IPS-18a (cell line): ENCODE results near the gene SPATS2L.

Experiments used
- H3K27ac ChIP-seq: one replicate; pipeline ENCODE4 v1.5.1; 2013; ENCODE audit warnings: low read length
- H3K27me3 ChIP-seq: one replicate; pipeline ENCODE4 v1.6.1; 2013; ENCODE audit warnings: mild to moderate bottlenecking, low read length; ENCODE audit not compliant: control insufficient read depth, insufficient read depth
- H3K36me3 ChIP-seq: one replicate; pipeline ENCODE4 v1.6.1; 2013; ENCODE audit warnings: low read depth, low read length; ENCODE audit not compliant: control insufficient read depth
- H3K4me1 ChIP-seq: one replicate; pipeline ENCODE4 v1.6.1; 2013; ENCODE audit warnings: low read depth, low read length; ENCODE audit not compliant: control insufficient read depth
- H3K4me3 ChIP-seq: one replicate; pipeline ENCODE4 v1.5.1; 2013; ENCODE audit warnings: low read length
- H3K9ac ChIP-seq: one replicate; pipeline ENCODE4 v1.6.1; 2013; ENCODE audit warnings: mild to moderate bottlenecking, low read length, moderate library complexity
- H3K9me3 ChIP-seq: one replicate; pipeline ENCODE4 v1.6.1; 2013; ENCODE audit warnings: low read depth, low read length; ENCODE audit not compliant: control insufficient read depth

The SPATS2L gene

GRCh38 chr2:200300065-200300464 lies 6.4 kb upstream of the SPATS2L start:
- Histone ChIP-seq H3K27me3 (no peaks in the 10 kb centered on the region), H3K27ac (no peak overlapping the region), H3K9ac (no peak overlapping the region), H3K4me3 (no peak overlapping the region), H3K36me3 (no peaks in the 10 kb centered on the region), H3K4me1 (no peaks in the 10 kb centered on the region), H3K9me3 (no peaks in the 10 kb centered on the region)

DNA sequence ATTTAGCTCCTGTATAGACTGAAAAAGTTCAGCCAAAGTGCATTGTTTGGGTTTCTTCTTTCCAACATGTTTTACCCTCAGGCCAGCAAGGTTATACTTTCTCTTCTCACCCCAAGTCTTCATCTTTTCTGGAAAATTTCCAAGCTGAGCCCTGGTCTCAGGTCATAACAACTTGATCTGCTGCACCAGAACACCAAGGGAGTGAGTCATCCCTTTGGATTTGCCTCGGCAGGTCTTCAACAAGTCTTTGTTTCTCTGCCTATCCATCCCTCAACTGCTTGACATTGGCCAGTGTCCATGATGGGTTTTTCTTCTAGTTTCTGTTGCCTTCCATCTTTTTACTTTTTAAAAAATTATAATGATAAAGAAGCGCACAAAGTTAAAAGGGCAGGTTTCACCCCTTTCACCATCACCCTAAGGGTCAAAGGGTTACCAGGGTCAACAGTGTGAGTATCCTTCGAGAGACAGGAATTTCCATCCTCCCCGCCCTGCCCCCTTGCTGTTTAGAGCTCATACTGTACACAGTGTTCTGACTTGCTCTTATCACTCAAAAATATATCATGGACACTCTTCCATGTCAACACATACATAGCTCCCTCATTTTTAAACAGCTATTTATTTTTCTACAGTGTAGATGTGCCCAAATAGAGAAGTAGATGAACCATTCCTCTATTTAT lies 5.7 kb upstream of the SPATS2L start:
- no peaks in the 10 kb centered on the region for H3K4me1 ChIP-seq
- no peak overlapping the region for H3K9ac ChIP-seq
- no peak overlapping the region for H3K4me3 ChIP-seq
- H3K27ac ChIP-seq = no peak overlapping the region
- no peaks in the 10 kb centered on the region for H3K9me3 ChIP-seq
- H3K36me3 ChIP-seq = no peaks in the 10 kb centered on the region
- H3K27me3 ChIP-seq = no peaks in the 10 kb centered on the region

GRCh38 chr2:200301953-200302858 lies 4.3 kb upstream of the SPATS2L start:
- Histone ChIP-seq H3K9ac (no peak overlapping the region), H3K4me3 (no peak overlapping the region), H3K4me1 (no peaks in the 10 kb centered on the region), H3K27ac (no peak overlapping the region), H3K27me3 (no peaks in the 10 kb centered on the region), H3K36me3 (no peaks in the 10 kb centered on the region), H3K9me3 (no peaks in the 10 kb centered on the region)

- H3K27ac ChIP-seq = no peak overlapping the region
- H3K36me3 ChIP-seq = no peaks in the 10 kb centered on the region
- no peak overlapping the region for H3K4me3 ChIP-seq
- H3K4me1 ChIP-seq = peaks cover 3% of the 10 kb centered on the region
- H3K9ac ChIP-seq = no peak overlapping the region
- no peaks in the 10 kb centered on the region for H3K9me3 ChIP-seq
- no peaks in the 10 kb centered on the region for H3K27me3 ChIP-seq
Measured at GRCh38 chr2:200302940-200303727, 3.4 kb upstream of the SPATS2L start.

DNA sequence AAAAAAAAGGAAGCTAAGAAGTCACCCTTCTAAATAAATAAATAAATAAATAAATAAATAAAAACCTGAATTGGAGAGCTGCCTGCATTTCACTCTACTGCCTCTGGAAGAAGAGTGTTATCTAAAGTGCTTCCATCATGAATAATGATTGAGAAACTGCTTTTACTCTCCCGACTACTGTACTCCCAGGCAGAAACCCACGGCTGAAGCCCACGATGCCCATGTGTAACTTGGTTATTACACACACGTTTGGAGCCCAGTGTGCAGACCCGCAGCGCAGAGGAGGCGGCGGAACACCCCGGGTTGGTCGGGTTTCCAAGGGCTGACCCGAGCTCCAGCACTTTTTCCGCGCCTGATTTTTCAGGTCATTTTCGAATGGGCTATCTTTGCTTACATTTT lies 697 bp upstream of the SPATS2L start:
- no peaks in the 10 kb centered on the region for H3K9me3 ChIP-seq
- H3K4me3 ChIP-seq = peak overlapping the region; percentile 91
- no peaks in the 10 kb centered on the region for H3K36me3 ChIP-seq
- H3K4me1 ChIP-seq = peaks cover 25% of the 10 kb centered on the region
- no peaks in the 10 kb centered on the region for H3K27me3 ChIP-seq
- peak overlapping the region; percentile 77 for H3K9ac ChIP-seq
- peak overlapping the region; percentile 55 for H3K27ac ChIP-seq

GRCh38 chr2:200306931-200307723 lies 634 bp downstream of the SPATS2L start:
- H3K36me3 ChIP-seq = no peaks in the 10 kb centered on the region
- peaks cover 39% of the 10 kb centered on the region for H3K4me1 ChIP-seq

DNA sequence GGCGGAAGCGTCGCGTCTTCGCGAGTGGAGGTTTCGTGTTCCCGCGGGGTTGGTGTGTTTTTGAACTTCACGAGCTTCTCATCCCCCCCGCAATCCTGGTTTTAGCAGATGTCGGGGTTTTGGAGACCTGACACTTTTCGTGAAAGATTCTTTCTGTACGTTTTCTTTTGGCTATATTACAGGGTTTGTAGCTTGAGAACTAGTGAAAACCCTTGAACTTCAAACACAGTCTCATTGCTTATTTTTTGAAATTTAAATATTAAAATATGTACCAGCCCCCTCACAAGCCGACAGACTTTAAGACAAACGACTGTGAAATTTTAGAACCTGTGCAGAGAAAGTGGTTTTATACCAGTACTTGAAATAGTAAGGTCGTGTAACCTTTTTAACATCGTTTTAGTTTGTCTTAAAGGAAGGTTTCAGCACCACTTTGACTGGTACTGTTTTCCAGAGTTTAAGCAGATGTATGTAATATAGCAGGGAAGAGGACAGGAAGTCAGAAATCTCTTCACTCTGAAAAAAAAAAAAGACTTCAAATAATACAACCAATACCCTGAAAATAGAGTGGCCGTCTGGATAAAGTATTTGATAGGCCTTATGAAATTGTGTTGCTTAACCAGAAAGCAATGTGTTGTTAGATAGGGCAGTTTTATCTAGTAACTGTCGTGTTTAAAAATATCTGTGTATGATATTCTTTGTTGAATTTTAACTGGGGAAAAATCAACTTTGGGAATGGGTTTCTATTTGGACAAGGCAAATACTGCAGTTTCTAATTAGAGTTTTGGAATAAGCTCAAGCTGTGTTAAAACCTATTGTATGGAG lies 1.4 kb downstream of the SPATS2L start:
- H3K4me3 ChIP-seq = peak overlapping the region; percentile 91
- H3K9ac ChIP-seq = peak overlapping the region; percentile 63
- peaks cover 46% of the 10 kb centered on the region for H3K4me1 ChIP-seq
- no peaks in the 10 kb centered on the region for H3K36me3 ChIP-seq
- H3K27ac ChIP-seq = no peak overlapping the region
- no peaks in the 10 kb centered on the region for H3K9me3 ChIP-seq
- H3K27me3 ChIP-seq = no peaks in the 10 kb centered on the region

More at GRCh38 chr2:200306931-200307723, 634 bp downstream of the SPATS2L start:
- H3K9me3 ChIP-seq = no peaks in the 10 kb centered on the region
- H3K27ac ChIP-seq = no peak overlapping the region
- peak overlapping the region; percentile 63 for H3K9ac ChIP-seq
- H3K4me3 ChIP-seq = peak overlapping the region; percentile 91
- no peaks in the 10 kb centered on the region for H3K27me3 ChIP-seq

- H3K4me1 ChIP-seq = peaks cover 48% of the 10 kb centered on the region
- peak overlapping the region; percentile 91 for H3K4me3 ChIP-seq
- H3K9me3 ChIP-seq = no peaks in the 10 kb centered on the region
- no peaks in the 10 kb centered on the region for H3K36me3 ChIP-seq
- no peak overlapping the region for H3K27ac ChIP-seq
- H3K27me3 ChIP-seq = no peaks in the 10 kb centered on the region
- peak overlapping the region; percentile 63 for H3K9ac ChIP-seq
Measured at GRCh38 chr2:200308546-200309295, 2.2 kb downstream of the SPATS2L start.

DNA sequence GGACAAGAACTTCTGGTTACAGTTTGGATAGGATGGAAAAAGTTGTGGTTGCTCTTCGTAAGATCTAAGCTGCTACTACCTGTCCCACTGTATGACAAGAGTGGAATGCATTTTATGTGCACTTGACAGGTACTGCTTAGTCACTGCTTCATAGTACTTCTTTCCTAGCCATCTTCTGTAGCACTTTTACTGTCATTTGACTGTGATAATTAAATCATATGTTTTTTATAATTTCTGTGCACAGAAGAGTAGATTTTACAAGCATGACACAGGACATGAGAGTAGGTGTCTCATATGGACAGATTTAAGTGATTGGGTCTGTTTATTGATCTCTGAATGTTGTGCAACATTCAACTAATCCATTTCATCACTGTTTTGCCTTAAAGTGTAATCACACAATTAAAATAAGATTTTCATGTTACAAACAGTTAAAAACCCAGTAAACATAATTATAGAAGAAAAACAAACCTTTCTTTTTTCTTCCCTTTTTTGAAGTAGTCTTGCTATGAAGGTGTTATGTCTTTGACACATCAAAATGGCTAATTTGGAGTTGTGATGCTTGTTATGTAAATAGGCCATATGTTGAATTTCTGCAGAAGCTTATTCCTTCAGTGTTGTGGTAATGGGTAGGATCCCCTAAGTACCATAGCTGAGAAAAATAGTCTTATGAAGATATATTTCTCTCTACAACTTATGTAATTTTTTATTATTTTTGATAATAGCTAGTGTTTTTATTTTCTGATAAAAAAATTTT lies 3.0 kb downstream of the SPATS2L start:
- Histone ChIP-seq H3K27me3 (no peaks in the 10 kb centered on the region), H3K9ac (no peak overlapping the region), H3K9me3 (no peaks in the 10 kb centered on the region), H3K4me1 (peaks cover 48% of the 10 kb centered on the region), H3K36me3 (no peaks in the 10 kb centered on the region), H3K4me3 (peak overlapping the region; percentile 91), H3K27ac (no peak overlapping the region)
